Left lung (tissue), 10 donors: ENCODE results near the gene BRD7. TPM values are rescaled to one million over a fixed set of nuclear protein-coding genes. Genes with fewer than 3 reads are reported as not detected.
"Not testable (repeated sequence)": the region's sequence is repeated elsewhere in the genome, so short reads cannot be mapped to it uniquely, and the experiment has no call there.

Experiments
- ATAC-seq: fragments of 200-7000 bp; cut with Tn5 transposase; one replicate; pipeline ENCODE4 v1.9.1; 2020; ENCODE audit warnings: moderate library complexity
- DNase-seq, 4 donors: peaks; one replicate each; pipeline ENCODE4 v3.0.0-alpha.2; 2013 to 2020
- H3K27ac ChIP-seq, 2 donors: fragments of 200-600 bp; sonication (generic) in 1 of 2; one replicate each; pipeline versions ENCODE4 v1.5.0 to v1.8.0; 2020 to 2021
- H3K27me3 ChIP-seq, 2 donors: fragments of 200-600 bp; sonication (generic) in 1 of 2; one replicate each; pipeline versions ENCODE4 v1.5.0 to v1.8.0; 2020 to 2021
- H3K36me3 ChIP-seq, 2 donors: fragments of 200-600 bp; sonication (generic) in 1 of 2; one replicate each; pipeline versions ENCODE4 v1.5.0 to v1.8.0; 2020 to 2021
- H3K4me1 ChIP-seq, 2 donors: fragments of 200-600 bp; one replicate each; pipeline ENCODE4 v1.8.0; 2021
- H3K4me3 ChIP-seq, 2 donors: fragments of 200-600 bp; sonication (generic) in 1 of 2; one replicate each; pipeline versions ENCODE4 v1.5.0 to v1.8.0; 2020 to 2021; ENCODE audit warnings: mild to moderate bottlenecking in 1 of 2
- H3K9me3 ChIP-seq, 2 donors: fragments of 200-600 bp; sonication (generic) in 1 of 2; one replicate each; pipeline versions ENCODE4 v1.5.0 to v1.8.0; 2020 to 2021
- CTCF ChIP-seq, 2 donors: fragments of 200-600 bp; sonication (generic) in 1 of 2; IDR thresholded peaks; one replicate each; pipeline versions ENCODE4 v1.5.0 to v1.8.0; 2021; ENCODE audit warnings: antibody characterized with exemption in 2 of 2
- intact Hi-C, 2 donors: fragments of 100-400 bp; cut with DNase I; formaldehyde crosslinking; loops; one replicate each; pipeline versions ENCODE4 v1.11.2 to v1.14.2; 2022
- polyA plus RNA-seq, 6 donors: library from polyadenylated mRNA; unstranded; fragments of 120-200 nt; gene quantifications; one replicate each; pipeline ENCODE4 v1.2.1, GENCODE V29; 2013; ENCODE audit not compliant: insufficient read length in 6 of 6
- total RNA-seq, 2 donors: library from RNA; stranded (reverse); fragmentation: NEBNext Ultra II Directional; extraction: Animal tissue kit (Norgen Biotek cat#: 25700); gene quantifications; one replicate each; pipeline ENCODE4 v1.2.1, GENCODE V29; 2021
- donor health status: DM: no; HTN: yes; CAD: no.
- donor health status: DM: no; HTN: no; CAD: no.

BRD7 gene
- total and polyA plus RNA-seq, 8 donors = 59.8 to 113 (median 97.6) TPM

DNA sequence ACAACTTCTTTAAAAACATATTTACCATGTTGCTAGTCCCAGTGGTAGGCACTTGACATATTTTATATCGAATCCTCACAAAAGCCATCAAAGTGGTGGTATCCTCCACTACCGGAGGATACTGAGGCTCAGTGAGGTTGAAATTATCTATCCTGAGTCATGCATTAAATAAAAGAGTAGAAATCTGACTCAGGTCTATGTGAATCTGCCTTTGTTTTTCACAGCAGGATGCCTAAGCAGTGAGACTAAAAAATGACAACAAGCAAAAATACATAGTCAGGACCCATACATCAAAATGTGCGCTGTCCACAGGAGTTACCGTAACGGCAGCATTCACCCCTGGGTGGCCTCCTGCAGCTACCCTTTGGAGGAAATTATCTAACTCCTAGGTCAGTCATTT is 17.7 kb downstream of the BRD7 start:
- no peaks in the 10 kb centered on the region for H3K27me3 ChIP-seq
- peaks cover 0 to 62% of the 10 kb centered on the region in 2 donors for H3K36me3 ChIP-seq
- ATAC-seq = no peak
- no peak overlapping the region for H3K4me3 ChIP-seq
- no peak for TF ChIP-seq CTCF (IDR thresholded peaks at IDR 0.05)
- intact Hi-C loops = no loop called here
- H3K27ac ChIP-seq = no peak overlapping the region
- peaks cover 0 to 13% of the 10 kb centered on the region in 2 donors for H3K4me1 ChIP-seq
- no peaks in the 10 kb centered on the region for H3K9me3 ChIP-seq
- DNase-seq = no peak

DNA sequence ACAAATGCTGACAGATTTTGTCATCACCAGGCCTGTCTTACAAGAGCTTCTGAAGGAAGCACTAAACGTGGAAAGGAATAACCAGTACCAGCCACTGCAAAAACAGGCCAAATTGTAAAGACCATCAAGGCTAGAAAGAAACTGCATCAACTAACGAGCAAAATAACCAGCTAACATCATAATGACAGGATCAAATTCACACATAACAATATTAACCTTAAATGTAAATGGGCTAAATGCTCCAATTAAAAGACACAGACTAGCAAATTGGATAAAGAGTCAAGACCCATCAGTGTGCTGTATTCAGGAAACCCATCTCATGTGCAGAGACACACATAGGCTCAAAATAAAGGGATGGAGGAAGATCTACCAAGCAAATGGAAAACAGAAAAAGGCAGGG is 23.6 kb downstream of the BRD7 start:
- H3K9me3 ChIP-seq, H3K4me1 ChIP-seq, DNase-seq, H3K4me3 ChIP-seq, intact Hi-C loops, H3K27ac ChIP-seq, H3K27me3 ChIP-seq, ATAC-seq: not testable (repeated sequence)
- peaks cover 0 to 38% of the 10 kb centered on the region in 2 donors for H3K36me3 ChIP-seq

- intact Hi-C loops = not testable (repeated sequence)
These were observed 25.2 kb downstream of the BRD7 start for GRCh38 chr16:50343566-50343965.

GRCh38 chr16:50340578-50340977 is 28.2 kb downstream of the BRD7 start:
- Histone ChIP-seq H3K4me1 (peaks cover 0 to 12% of the 10 kb centered on the region in 2 donors), H3K27me3 (no peaks in the 10 kb centered on the region), H3K9me3 (no peaks in the 10 kb centered on the region), H3K4me3 (no peak overlapping the region), H3K36me3 (peaks cover 0 to 34% of the 10 kb centered on the region in 2 donors), H3K27ac (no peak overlapping the region)
- intact Hi-C loops = no loop called here
- ATAC-seq = no peak
- no peak for TF ChIP-seq CTCF (IDR thresholded peaks at IDR 0.05)
- no peak for DNase-seq

More at GRCh38 chr16:50343566-50343965, 25.2 kb downstream of the BRD7 start:
- not testable (repeated sequence) for H3K9me3 ChIP-seq, H3K27me3 ChIP-seq, H3K4me3 ChIP-seq, DNase-seq, H3K4me1 ChIP-seq, H3K27ac ChIP-seq, ATAC-seq
- H3K36me3 ChIP-seq = peaks cover 0 to 32% of the 10 kb centered on the region in 2 donors

GRCh38 chr16:50338371-50339231 is 30.2 kb downstream of the BRD7 start:
- Histone ChIP-seq H3K9me3 (no peaks in the 10 kb centered on the region), H3K4me3 (no peak overlapping the region), H3K36me3 (peaks cover 0 to 36% of the 10 kb centered on the region in 2 donors), H3K27me3 (no peaks in the 10 kb centered on the region), H3K4me1 (peaks cover 0 to 19% of the 10 kb centered on the region in 2 donors), H3K27ac (peak overlapping the region in 1 of 2 donors; percentile 46)
- no peak for TF ChIP-seq CTCF (IDR thresholded peaks at IDR 0.05)
- ATAC-seq (no peak), DNase-seq (no peak)
- intact Hi-C loops = no loop called here

DNA sequence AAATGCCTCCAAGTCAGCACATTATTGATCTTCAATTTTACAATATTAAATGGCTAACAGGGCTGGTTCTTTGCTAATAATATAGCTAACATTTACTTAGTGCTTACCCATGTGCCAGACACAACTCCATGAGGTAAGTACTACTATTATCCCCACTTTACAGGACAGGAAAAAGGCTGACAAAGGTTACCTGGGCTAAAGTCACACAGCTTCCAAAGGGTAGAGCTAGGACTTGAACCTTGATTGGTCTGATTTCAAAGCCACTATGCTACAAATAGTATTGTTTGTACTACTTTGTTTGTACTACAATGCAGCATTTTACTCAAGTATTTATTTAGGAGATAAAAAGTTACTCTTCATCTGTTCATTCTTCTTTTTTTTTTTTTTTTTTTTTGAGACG is 31.9 kb downstream of the BRD7 start:
- H3K36me3 ChIP-seq = peaks cover 0 to 43% of the 10 kb centered on the region in 2 donors
- ATAC-seq = no peak
- DNase-seq = no peak
- no peak overlapping the region for H3K27ac ChIP-seq
- no peaks in the 10 kb centered on the region for H3K9me3 ChIP-seq
- no peak overlapping the region for H3K4me3 ChIP-seq
- intact Hi-C loops = no loop called here
- no peak for TF ChIP-seq CTCF (IDR thresholded peaks at IDR 0.05)
- H3K4me1 ChIP-seq = peaks cover 0 to 20% of the 10 kb centered on the region in 2 donors
- no peaks in the 10 kb centered on the region for H3K27me3 ChIP-seq
